Lower lobe of right lung (tissue), 2 donors: ENCODE measurements around the gene CD28. TPM values are rescaled to one million over a fixed set of nuclear protein-coding genes. Genes with fewer than 3 reads are reported as not detected.

Source experiments
- ATAC-seq, 2 donors: fragments of 200-7000 bp; cut with Tn5 transposase; one replicate each; pipeline ENCODE4 v1.9.1; 2020 to 2022; ENCODE audit warnings: mild to moderate bottlenecking in 2 of 2, moderate library complexity in 2 of 2
- DNase-seq: peaks from one replicate; pipeline ENCODE4 v3.0.0-alpha.2; 2020
- H3K27ac ChIP-seq: fragments of 200-600 bp; one replicate; pipeline ENCODE4 v1.8.0; 2022
- H3K27me3 ChIP-seq: fragments of 200-600 bp; one replicate; pipeline ENCODE4 v1.8.0; 2022; ENCODE audit warnings: low read depth
- H3K36me3 ChIP-seq: fragments of 200-600 bp; one replicate; pipeline ENCODE4 v1.8.0; 2022; ENCODE audit warnings: mild to moderate bottlenecking
- H3K4me1 ChIP-seq: fragments of 200-600 bp; one replicate; pipeline ENCODE4 v1.8.0; 2022
- H3K4me3 ChIP-seq: fragments of 200-600 bp; one replicate; pipeline ENCODE4 v1.8.0; 2022; ENCODE audit warnings: mild to moderate bottlenecking
- H3K9me3 ChIP-seq: fragments of 200-600 bp; one replicate; pipeline ENCODE4 v1.8.0; 2022
- CTCF ChIP-seq: fragments of 200-600 bp; IDR thresholded peaks from one replicate; pipeline ENCODE4 v1.8.0; 2022; ENCODE audit warnings: antibody characterized with exemption, mild to moderate bottlenecking
- intact Hi-C: fragments of 100-400 bp; cut with DNase I; formaldehyde crosslinking; loops from one replicate; pipeline ENCODE4 v1.11.0; 2022
- total RNA-seq: library from RNA; stranded (reverse); fragmentation: NEBNext Ultra II Directional; extraction: Animal tissue kit (Norgen Biotek cat#: 25700); gene quantifications from one replicate; pipeline ENCODE4 v1.2.1, GENCODE V29; 2021
- donor health status: DM: no; HTN: yes; CAD: no; lungs with severe emphysema.

CD28 gene
- total RNA-seq, 1 donor from 2014 or later: 2.2 TPM

GRCh38 chr2:203745267-203745666 lies 38.8 kb downstream of the CD28 start:
- no peak overlapping the region for H3K4me3 ChIP-seq
- no peaks in the 10 kb centered on the region for H3K36me3 ChIP-seq
- no peak for TF ChIP-seq CTCF
- no peak overlapping the region for H3K27ac ChIP-seq
- ATAC-seq (no peak), DNase-seq (no peak)
- H3K4me1 ChIP-seq: no peaks in the 10 kb centered on the region
- no peaks in the 10 kb centered on the region for H3K9me3 ChIP-seq
- H3K27me3 ChIP-seq: no peaks in the 10 kb centered on the region
- intact Hi-C loops: no loop called here

- DNase-seq (no peak), ATAC-seq (no peak)
- Histone ChIP-seq H3K27me3 (no peaks in the 10 kb centered on the region), H3K4me1 (no peaks in the 10 kb centered on the region), H3K9me3 (no peaks in the 10 kb centered on the region), H3K36me3 (no peaks in the 10 kb centered on the region), H3K4me3 (no peak overlapping the region), H3K27ac (no peak overlapping the region)
- intact Hi-C loops: no loop called here
- TF ChIP-seq CTCF: no peak
Measured at GRCh38 chr2:203748331-203749126, 42.1 kb downstream of the CD28 start.

GRCh38 chr2:203750346-203751068 lies 44.1 kb downstream of the CD28 start:
- H3K4me3 ChIP-seq: no peak overlapping the region
- H3K9me3 ChIP-seq: no peaks in the 10 kb centered on the region
- no peaks in the 10 kb centered on the region for H3K27me3 ChIP-seq
- H3K4me1 ChIP-seq: no peaks in the 10 kb centered on the region
- intact Hi-C loops: no loop called here
- H3K36me3 ChIP-seq: no peaks in the 10 kb centered on the region
- ATAC-seq (no peak), DNase-seq (no peak)
- TF ChIP-seq CTCF: no peak
- no peak overlapping the region for H3K27ac ChIP-seq

- intact Hi-C loops: no loop called here
- Histone ChIP-seq H3K27ac (no peak overlapping the region), H3K4me3 (no peak overlapping the region), H3K4me1 (no peaks in the 10 kb centered on the region), H3K27me3 (no peaks in the 10 kb centered on the region), H3K36me3 (no peaks in the 10 kb centered on the region), H3K9me3 (peaks cover 12% of the 10 kb centered on the region)
- TF ChIP-seq CTCF: no peak
- ATAC-seq (no peak), DNase-seq (no peak)
Measured at GRCh38 chr2:203751685-203752271, 45.3 kb downstream of the CD28 start.

GRCh38 chr2:203756161-203756560 lies 49.7 kb downstream of the CD28 start:
- intact Hi-C loops: no loop called here
- Histone ChIP-seq H3K36me3 (no peaks in the 10 kb centered on the region), H3K27me3 (no peaks in the 10 kb centered on the region), H3K4me3 (no peak overlapping the region), H3K27ac (no peak overlapping the region), H3K4me1 (no peaks in the 10 kb centered on the region), H3K9me3 (peaks cover 13% of the 10 kb centered on the region)
- ATAC-seq (no peak), DNase-seq (no peak)
- no peak for TF ChIP-seq CTCF
